Suprapubic skin (tissue), 3 donors: ENCODE results near the gene INSIG1.

Source experiments
- CTCF ChIP-seq, 2 donors: fragments of 200-600 bp in 1 of 2; fragments of 450-650 bp in 1 of 2; sonication (generic) in 1 of 2; IDR thresholded peaks; one replicate each; pipeline ENCODE4 v1.5.1; 2016 to 2019; ENCODE audit warnings: antibody characterized with exemption in 2 of 2, mild to moderate bottlenecking in 1 of 2, moderate library complexity in 1 of 2
- POLR2A ChIP-seq, 2 donors: fragments of 450-650 bp; IDR thresholded peaks; one replicate each; pipeline ENCODE4 v1.6.1; 2017; ENCODE audit warnings: antibody characterized with exemption in 2 of 2, mild to moderate bottlenecking in 2 of 2, moderate library complexity in 2 of 2

DNA sequence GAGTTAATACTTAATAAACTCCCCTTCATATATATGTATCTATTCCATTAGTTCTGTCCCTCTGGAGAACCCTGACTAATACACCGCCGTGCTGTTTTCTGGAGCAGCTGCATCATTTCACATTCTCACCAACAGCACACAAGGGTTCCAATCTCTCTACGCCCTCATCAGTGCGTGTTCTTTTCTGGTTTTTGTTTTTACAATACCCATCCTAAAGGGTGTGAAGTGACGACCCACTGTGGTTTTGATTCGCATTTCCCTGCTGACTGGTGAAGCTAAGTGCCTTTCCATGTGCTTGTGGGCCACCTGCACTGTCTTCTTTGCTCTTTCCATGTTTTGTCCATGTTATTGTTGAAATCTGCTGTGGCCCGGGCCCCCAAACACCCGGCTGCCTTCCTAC, 11.0 kb upstream of the INSIG1 start:
- no peak for TF ChIP-seq CTCF (IDR thresholded peaks at IDR 0.05)
- no peak for TF ChIP-seq POLR2A (IDR thresholded peaks at IDR 0.05)
